ENCODE results near the gene PARD6B.
"Not testable (repeated sequence)": the region's sequence is repeated elsewhere in the genome, so short reads cannot be mapped to it uniquely, and the experiment has no call there.

The PARD6B gene

GRCh38 chr20:50799176-50799889, 68.0 kb downstream of the PARD6B start:
- peaks cover 12% of the 10 kb centered on the region for H3K4me1 ChIP-seq (ENCODE audit: control insufficient read depth, low read depth, low read length)
- no peak overlapping the region for H3K9ac ChIP-seq (ENCODE audit: low read length)
- no peaks in the 10 kb centered on the region for H3K36me3 ChIP-seq (ENCODE audit: control insufficient read depth, low read depth, low read length)
- H3K4me3 ChIP-seq (ENCODE audit: low read length) = no peak overlapping the region
- H3K9me3 ChIP-seq (ENCODE audit: control insufficient read depth, low read depth, low read length) = no peaks in the 10 kb centered on the region
- H3K27ac ChIP-seq (ENCODE audit: low read length) = no peak overlapping the region
- peaks cover 6% of the 10 kb centered on the region for H3K27me3 ChIP-seq (ENCODE audit: control insufficient read depth, insufficient read depth, low read length)

GRCh38 chr20:50799890-50800550, 68.6 kb downstream of the PARD6B start:
- no peaks in the 10 kb centered on the region for H3K36me3 ChIP-seq (ENCODE audit: control insufficient read depth, low read depth, low read length)
- H3K9me3 ChIP-seq (ENCODE audit: control insufficient read depth, low read depth, low read length) = no peaks in the 10 kb centered on the region
- H3K9ac ChIP-seq (ENCODE audit: low read length) = no peak overlapping the region
- peaks cover 6% of the 10 kb centered on the region for H3K27me3 ChIP-seq (ENCODE audit: control insufficient read depth, insufficient read depth, low read length)
- H3K27ac ChIP-seq (ENCODE audit: low read length) = no peak overlapping the region
- H3K4me1 ChIP-seq (ENCODE audit: control insufficient read depth, low read depth, low read length) = peaks cover 18% of the 10 kb centered on the region
- H3K4me3 ChIP-seq (ENCODE audit: low read length) = no peak overlapping the region

- not testable (repeated sequence) for H3K9me3 ChIP-seq (ENCODE audit: control insufficient read depth, low read depth, low read length); H3K27ac ChIP-seq (ENCODE audit: low read length); H3K36me3 ChIP-seq (ENCODE audit: control insufficient read depth, low read depth, low read length); H3K4me3 ChIP-seq (ENCODE audit: low read length); H3K9ac ChIP-seq (ENCODE audit: low read length); H3K27me3 ChIP-seq (ENCODE audit: control insufficient read depth, insufficient read depth, low read length)
- peaks cover 14% of the 10 kb centered on the region for H3K4me1 ChIP-seq (ENCODE audit: control insufficient read depth, low read depth, low read length)
These were observed 69.8 kb downstream of the PARD6B start for GRCh38 chr20:50800986-50801746.

- peaks cover 14% of the 10 kb centered on the region for H3K4me1 ChIP-seq (ENCODE audit: control insufficient read depth, low read depth, low read length)
- no peak overlapping the region for H3K9ac ChIP-seq (ENCODE audit: low read length)
- no peaks in the 10 kb centered on the region for H3K27me3 ChIP-seq (ENCODE audit: control insufficient read depth, insufficient read depth, low read length)
- no peak overlapping the region for H3K27ac ChIP-seq (ENCODE audit: low read length)
- no peaks in the 10 kb centered on the region for H3K36me3 ChIP-seq (ENCODE audit: control insufficient read depth, low read depth, low read length)
- no peaks in the 10 kb centered on the region for H3K9me3 ChIP-seq (ENCODE audit: control insufficient read depth, low read depth, low read length)
- H3K4me3 ChIP-seq (ENCODE audit: low read length) = no peak overlapping the region
These were observed 70.4 kb downstream of the PARD6B start for GRCh38 chr20:50801747-50802125.

- Histone ChIP-seq H3K9me3 (ENCODE audit: control insufficient read depth, low read depth, low read length) (no peaks in the 10 kb centered on the region), H3K27ac (ENCODE audit: low read length) (no peak overlapping the region), H3K4me1 (ENCODE audit: control insufficient read depth, low read depth, low read length) (peaks cover 14% of the 10 kb centered on the region), H3K36me3 (ENCODE audit: control insufficient read depth, low read depth, low read length) (no peaks in the 10 kb centered on the region), H3K27me3 (ENCODE audit: control insufficient read depth, insufficient read depth, low read length) (no peaks in the 10 kb centered on the region), H3K4me3 (ENCODE audit: low read length) (no peak overlapping the region), H3K9ac (ENCODE audit: low read length) (no peak overlapping the region)
These were observed 70.9 kb downstream of the PARD6B start for GRCh38 chr20:50802289-50802688.

- Histone ChIP-seq H3K9ac (ENCODE audit: low read length) (no peak overlapping the region), H3K27ac (ENCODE audit: low read length) (no peak overlapping the region), H3K36me3 (ENCODE audit: control insufficient read depth, low read depth, low read length) (no peaks in the 10 kb centered on the region), H3K4me3 (ENCODE audit: low read length) (no peak overlapping the region), H3K4me1 (ENCODE audit: control insufficient read depth, low read depth, low read length) (peaks cover 14% of the 10 kb centered on the region), H3K9me3 (ENCODE audit: control insufficient read depth, low read depth, low read length) (no peaks in the 10 kb centered on the region), H3K27me3 (ENCODE audit: control insufficient read depth, insufficient read depth, low read length) (no peaks in the 10 kb centered on the region)
These were observed 73.3 kb downstream of the PARD6B start for GRCh38 chr20:50804437-50805348.

- Histone ChIP-seq H3K4me3 (ENCODE audit: low read length) (no peak overlapping the region), H3K9ac (ENCODE audit: low read length) (no peak overlapping the region)
These were observed 73.9 kb downstream of the PARD6B start for GRCh38 chr20:50805349-50805684.

GRCh38 chr20:50806126-50806768, 74.9 kb downstream of the PARD6B start:
- H3K27ac ChIP-seq (ENCODE audit: low read length) = no peak overlapping the region
- H3K9me3 ChIP-seq (ENCODE audit: control insufficient read depth, low read depth, low read length) = no peaks in the 10 kb centered on the region
- H3K9ac ChIP-seq (ENCODE audit: low read length) = no peak overlapping the region
- H3K27me3 ChIP-seq (ENCODE audit: control insufficient read depth, insufficient read depth, low read length) = no peaks in the 10 kb centered on the region
- H3K4me3 ChIP-seq (ENCODE audit: low read length) = no peak overlapping the region
- no peaks in the 10 kb centered on the region for H3K36me3 ChIP-seq (ENCODE audit: control insufficient read depth, low read depth, low read length)
- peaks cover 14% of the 10 kb centered on the region for H3K4me1 ChIP-seq (ENCODE audit: control insufficient read depth, low read depth, low read length)

More at GRCh38 chr20:50805349-50805684, 73.9 kb downstream of the PARD6B start:
- H3K9me3 ChIP-seq (ENCODE audit: control insufficient read depth, low read depth, low read length) = no peaks in the 10 kb centered on the region
- H3K36me3 ChIP-seq (ENCODE audit: control insufficient read depth, low read depth, low read length) = no peaks in the 10 kb centered on the region
- H3K27me3 ChIP-seq (ENCODE audit: control insufficient read depth, insufficient read depth, low read length) = no peaks in the 10 kb centered on the region
- H3K4me1 ChIP-seq (ENCODE audit: control insufficient read depth, low read depth, low read length) = peaks cover 14% of the 10 kb centered on the region
- no peak overlapping the region for H3K27ac ChIP-seq (ENCODE audit: low read length)
